ENCODE data around the gene TUBG2.
"Not testable (repeated sequence)": the region's sequence is repeated elsewhere in the genome, so short reads cannot be mapped to it uniquely, and the experiment has no call there.

TUBG2 gene

DNA sequence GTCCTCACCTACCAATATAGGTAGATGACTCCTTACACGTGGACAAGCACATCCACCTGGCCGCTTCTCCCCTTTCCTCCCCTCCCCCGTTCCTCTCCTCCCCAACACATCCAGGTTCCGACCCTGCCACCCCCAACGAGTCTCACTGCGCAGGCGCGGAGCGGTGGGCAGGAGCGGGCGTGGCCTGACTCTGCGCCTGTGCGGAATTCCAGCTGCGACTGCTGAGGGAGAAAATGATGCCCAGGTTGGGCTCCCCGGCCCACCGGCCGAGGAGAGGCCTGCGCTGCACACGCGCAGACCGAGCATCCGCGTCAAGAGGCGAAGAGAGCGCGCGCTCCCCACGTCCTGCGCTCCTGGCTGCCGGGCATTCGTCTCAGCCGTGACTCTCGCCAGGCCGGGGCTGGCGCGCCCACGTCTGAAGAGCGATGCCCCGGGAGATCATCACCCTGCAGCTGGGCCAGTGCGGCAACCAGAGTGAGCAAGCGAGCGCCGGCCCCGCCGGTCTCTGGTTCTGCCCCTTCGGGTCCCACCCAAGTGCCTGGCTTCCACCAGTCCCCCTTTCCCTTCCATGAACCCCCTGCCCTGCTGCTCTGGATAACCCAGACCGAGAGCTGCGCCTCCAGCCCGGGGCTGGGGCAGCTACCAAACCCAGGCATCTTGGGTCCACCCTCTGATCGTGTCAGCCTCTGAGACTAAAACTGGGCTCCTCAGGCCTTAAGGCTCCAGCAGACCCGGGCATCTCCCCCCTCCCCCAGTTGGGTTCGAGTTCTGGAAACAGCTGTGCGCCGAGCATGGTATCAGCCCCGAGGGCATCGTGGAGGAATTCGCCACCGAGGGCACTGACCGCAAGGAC is at the start of gene TUBG2:
Gene TUBG2 (plus strand): TSS at position 206 of the 853 bp plus-strand sequence. CDS start 220 bp downstream, at position 426.
- peak; percentile 93 to 98 for DNase-seq

- peak in 1 of 2 experiments; percentile 62 for DNase-seq
These were observed 49.0 kb upstream of the TUBG2 start for GRCh38 chr17:42609814-42610801.

GRCh38 chr17:42612013-42612412 is 47.1 kb upstream of the TUBG2 start:
- DNase-seq = no peak

DNA sequence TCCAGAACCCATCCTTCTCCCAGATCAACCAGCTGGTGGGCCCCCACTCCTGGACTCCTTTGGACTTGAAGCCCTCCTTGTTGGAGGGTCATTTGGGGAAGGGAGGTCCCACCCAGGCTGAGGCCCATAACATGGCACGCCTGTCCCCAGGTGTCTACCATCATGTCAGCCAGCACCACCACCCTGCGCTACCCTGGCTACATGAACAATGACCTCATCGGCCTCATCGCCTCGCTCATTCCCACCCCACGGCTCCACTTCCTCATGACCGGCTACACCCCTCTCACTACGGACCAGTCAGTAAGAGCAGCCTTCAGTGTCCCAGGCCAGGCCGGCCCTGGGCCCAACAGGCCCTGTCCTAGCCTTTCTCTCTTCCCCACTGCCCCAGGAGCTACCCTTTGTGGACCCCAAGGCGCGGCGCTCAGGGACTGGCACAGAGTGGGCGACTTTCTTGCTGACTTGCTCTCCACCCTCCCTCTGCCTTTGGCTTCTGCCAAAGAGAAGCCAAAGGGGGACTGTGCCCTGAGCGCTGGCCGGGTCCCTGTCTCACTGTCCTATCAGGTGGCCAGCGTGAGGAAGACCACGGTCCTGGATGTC is 45.3 kb upstream of the TUBG2 start:
- no peak for DNase-seq

- peak; percentile 23 to 49 for DNase-seq
These were observed 41.1 kb upstream of the TUBG2 start for GRCh38 chr17:42617956-42618431.

- peak; percentile 40 to 76 for DNase-seq
These were observed 40.5 kb upstream of the TUBG2 start for GRCh38 chr17:42618442-42619150.

DNA sequence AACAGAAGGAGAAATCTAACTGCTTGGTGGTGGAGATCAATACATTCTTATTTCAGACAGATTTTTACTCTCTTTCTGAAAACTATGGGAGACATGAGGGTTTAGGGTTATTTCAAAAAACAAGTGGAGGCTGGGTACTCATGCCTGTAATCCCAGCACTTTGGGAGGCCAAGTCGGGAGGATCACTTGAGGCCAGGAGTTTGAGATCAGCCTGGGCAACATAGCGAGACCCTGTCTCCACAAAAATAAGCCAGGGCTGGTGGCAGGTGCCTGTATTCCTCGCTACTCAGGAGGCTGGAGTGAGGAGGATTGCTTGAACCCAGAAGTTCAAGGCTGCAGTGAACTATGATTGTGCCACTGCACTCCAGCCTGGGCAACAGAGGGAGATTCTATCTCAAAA is 37.1 kb upstream of the TUBG2 start:
- DNase-seq = not testable (repeated sequence)

DNA sequence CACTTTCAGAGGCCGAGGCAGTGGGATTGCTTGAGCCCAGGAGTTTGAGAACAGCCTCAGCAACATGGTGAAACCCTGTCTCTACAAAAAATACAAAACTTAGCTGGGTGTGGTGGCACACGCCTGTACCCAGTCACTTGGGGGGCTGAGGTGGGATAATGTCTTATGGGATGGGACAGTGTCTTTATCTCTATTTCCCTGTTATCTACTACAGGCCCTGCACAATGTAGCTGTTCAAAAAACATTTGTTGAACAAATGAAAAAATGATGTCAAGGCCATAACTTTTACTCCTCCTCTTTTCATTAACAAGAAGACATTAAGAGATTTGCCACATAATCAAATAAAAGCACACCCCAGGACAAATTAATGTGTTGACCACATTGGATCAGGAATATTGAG is 35.8 kb upstream of the TUBG2 start:
- no peak for DNase-seq

GRCh38 chr17:42623732-42624596 is 35.1 kb upstream of the TUBG2 start:
- no peak for DNase-seq

DNA sequence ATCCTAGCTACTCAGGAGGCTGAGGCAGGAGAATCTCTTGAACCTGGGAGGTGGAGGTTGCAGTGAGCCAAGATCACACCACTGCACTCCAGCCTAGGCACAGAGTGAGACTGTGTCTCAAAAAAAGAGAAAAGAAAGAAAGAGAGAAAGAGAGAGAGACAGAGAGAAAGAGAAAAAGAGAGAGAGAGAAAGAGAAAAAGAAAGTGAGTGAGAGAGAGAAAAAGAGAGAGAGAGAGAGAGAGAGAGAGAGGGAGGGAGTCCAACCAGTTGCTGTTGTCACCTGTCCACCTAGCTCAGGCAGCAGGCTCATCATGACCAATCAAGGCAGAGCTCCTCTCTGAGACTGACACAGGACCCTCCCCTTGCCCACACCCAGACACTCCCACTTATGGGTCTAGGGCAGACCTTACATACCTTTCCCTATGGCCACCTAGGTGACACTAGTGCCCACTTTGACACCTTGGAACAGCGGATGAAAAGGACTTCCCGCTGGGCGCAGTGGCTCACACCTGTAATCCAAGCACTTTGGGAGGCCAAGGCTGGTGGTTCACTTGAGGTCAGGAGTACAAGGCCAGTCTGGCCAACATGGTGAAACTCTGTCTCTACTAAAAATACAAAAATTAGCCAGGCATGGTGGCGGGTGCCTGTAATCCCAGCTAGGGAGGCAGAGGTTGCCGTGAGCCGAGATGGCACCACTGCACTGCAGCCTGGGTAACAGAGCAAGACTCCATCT is 31.9 kb upstream of the TUBG2 start:
- not testable (repeated sequence) for DNase-seq

DNA sequence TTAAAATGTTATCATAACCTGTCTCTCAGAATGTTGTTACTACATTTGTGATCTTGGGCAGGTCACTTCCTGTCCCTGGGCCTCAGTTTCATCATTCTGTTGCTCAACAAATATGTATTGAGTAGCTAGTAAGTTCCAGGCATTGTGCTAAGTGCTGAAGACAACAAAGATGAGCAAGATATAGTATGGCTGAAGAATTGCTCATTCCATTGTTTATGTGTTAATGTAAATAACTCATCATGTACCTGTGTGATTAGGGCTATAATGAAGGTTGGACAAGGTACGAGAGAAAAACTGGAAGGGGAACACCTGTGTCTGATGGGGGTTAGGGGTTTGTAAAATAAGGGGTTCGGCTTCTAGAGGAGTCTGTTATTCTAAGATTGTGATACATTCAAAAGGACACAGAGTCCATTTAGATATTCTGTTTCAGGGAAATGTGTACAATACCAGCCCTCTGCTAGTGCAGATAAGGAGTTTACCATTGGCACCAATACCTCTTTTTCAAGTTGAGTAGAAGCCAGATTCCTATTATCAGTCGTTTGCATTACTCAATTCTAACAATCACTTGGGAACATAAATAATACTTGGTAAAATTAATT is 29.6 kb upstream of the TUBG2 start:
- DNase-seq = no peak

GRCh38 chr17:42632949-42633444 is 26.1 kb upstream of the TUBG2 start:
- no peak for DNase-seq

GRCh38 chr17:42639525-42640113 is 19.5 kb upstream of the TUBG2 start:
- no peak for DNase-seq

GRCh38 chr17:42640121-42640520 is 19.0 kb upstream of the TUBG2 start:
- no peak for DNase-seq

- peak; percentile 55 to 73 for DNase-seq
These were observed 16.7 kb upstream of the TUBG2 start for GRCh38 chr17:42642336-42642735.

DNA sequence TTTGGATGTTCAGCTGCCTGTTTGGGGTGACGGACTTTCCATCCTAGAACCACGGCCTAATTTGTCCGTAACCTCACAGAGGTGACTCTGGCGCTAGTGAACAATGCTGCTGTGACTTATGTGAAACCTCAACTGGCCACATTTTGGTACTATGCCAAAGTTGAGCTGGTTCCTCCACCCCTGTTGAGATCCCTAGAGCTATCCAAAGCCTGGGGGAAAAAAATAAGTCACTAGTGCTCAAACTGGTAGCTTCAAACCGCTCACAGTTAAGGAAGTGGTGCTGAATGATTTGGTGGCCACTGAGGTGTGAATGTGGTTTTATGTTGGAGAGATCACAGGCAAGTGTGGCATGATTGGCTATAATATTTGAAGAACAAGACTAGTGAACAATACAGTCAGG is 11.3 kb upstream of the TUBG2 start:
- no peak for DNase-seq

- no peak for DNase-seq
These were observed 7.7 kb upstream of the TUBG2 start for GRCh38 chr17:42651392-42651791.

DNA sequence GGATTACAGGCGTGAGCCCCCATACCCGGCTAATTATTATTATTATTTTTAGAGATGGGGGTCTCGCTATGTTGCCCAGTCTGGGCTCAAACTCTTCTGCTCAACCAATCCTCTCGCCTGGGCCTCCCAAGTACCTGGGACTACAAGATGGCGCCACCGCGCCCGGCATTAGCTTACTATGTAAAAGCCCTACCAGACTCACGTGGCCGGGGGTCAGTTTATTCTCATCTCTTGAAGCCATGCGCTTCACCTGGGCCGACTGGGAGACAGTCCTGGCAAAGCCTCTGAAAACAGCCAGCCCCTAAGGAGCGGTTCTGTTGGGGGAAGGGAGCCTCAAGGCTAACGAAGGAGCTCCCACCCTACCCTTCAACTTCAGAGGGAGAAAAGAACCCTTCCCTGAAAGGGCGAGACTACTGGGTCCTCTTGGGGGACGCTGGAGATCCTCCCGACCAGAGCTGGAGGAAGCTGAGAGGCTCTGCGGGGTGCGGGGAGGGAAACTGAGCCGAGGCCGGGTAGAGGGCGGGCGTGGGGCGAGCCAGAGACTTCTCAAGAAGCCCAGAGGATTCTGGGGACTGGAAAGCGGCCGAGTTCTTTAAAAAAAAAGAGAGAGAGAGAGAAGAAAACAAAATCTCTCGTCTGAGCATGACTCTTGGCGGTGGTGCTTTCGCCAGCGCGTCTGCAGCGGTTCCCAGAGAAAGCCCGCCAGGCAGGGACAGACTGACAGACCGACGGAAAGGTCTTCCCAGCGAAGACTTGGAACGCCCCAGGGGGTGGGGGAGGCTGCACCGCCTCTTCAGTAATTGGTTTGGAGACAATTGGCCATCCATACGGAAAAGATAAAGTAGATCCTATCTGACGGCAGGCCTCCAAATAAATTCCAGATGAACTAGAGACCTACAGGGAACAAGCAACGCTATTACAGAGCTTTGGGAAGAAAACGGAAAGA is 5.6 kb upstream of the TUBG2 start:
- DNase-seq = no peak

Data from NCI-H524 (cell line).